Ishikawa (cell line): ENCODE results near the gene ADAT1.

ENCODE experiments used
- CEBPB ChIP-seq: IDR thresholded peaks from 2 replicates; pipeline ENCODE4 v1.6.1; 2012
- CREB1 ChIP-seq: IDR thresholded peaks from 2 replicates; pipeline ENCODE4 v1.6.1; 2012; ENCODE audit warnings: low read depth
- EGR1 ChIP-seq: IDR thresholded peaks from 2 replicates; pipeline ENCODE4 v1.6.1; 2012
- EP300 ChIP-seq: IDR thresholded peaks from 2 replicates; pipeline ENCODE4 v1.6.1; 2012; ENCODE audit warnings: borderline replicate concordance
- FOXM1 ChIP-seq: IDR thresholded peaks from 2 replicates; pipeline ENCODE4 v1.6.1; 2012; ENCODE audit warnings: low read depth, borderline replicate concordance
- MAX ChIP-seq: IDR thresholded peaks from 2 replicates; pipeline ENCODE4 v1.6.1; 2012
- NFIC ChIP-seq: IDR thresholded peaks from 2 replicates; pipeline ENCODE4 v1.6.1; 2012
- RAD21 ChIP-seq: IDR thresholded peaks from 2 replicates; pipeline ENCODE4 v1.6.1; 2012; ENCODE audit warnings: low read depth
- REST ChIP-seq: IDR thresholded peaks from 2 replicates; pipeline ENCODE4 v1.6.1; 2012; ENCODE audit warnings: low read depth, mild to moderate bottlenecking
- TAF1 ChIP-seq: IDR thresholded peaks from 2 replicates; pipeline ENCODE4 v1.6.1; 2012; ENCODE audit warnings: low read depth, mild to moderate bottlenecking
- TCF12 ChIP-seq: IDR thresholded peaks from 2 replicates; pipeline ENCODE4 v1.6.1; 2012; ENCODE audit warnings: low read depth
- TEAD4 ChIP-seq: IDR thresholded peaks from 2 replicates; pipeline ENCODE4 v1.6.1; 2012
- USF1 ChIP-seq: IDR thresholded peaks from 2 replicates; pipeline ENCODE4 v1.6.1; 2012
- YY1 ChIP-seq: IDR thresholded peaks from 2 replicates; pipeline ENCODE4 v1.6.1; 2012; ENCODE audit warnings: low read depth
- ZBTB7A ChIP-seq: IDR thresholded peaks from 2 replicates; pipeline ENCODE4 v1.6.1; 2012; ENCODE audit warnings: low read depth

Gene ADAT1

GRCh38 chr16:75629132-75629531 is 6.1 kb upstream of the ADAT1 start:
- TF ChIP-seq CREB1 = no peak
- TF ChIP-seq RAD21 = no peak
- no peak for TF ChIP-seq TCF12
- TF ChIP-seq EGR1 = no peak
- no peak for TF ChIP-seq USF1
- TF ChIP-seq MAX = no peak
- no peak for TF ChIP-seq NFIC
- TF ChIP-seq CEBPB = no peak
- TF ChIP-seq EP300 = no peak
- TF ChIP-seq TAF1 = no peak
- no peak for TF ChIP-seq FOXM1

GRCh38 chr16:75628351-75628750 is 5.3 kb upstream of the ADAT1 start:
- no peak for TF ChIP-seq NFIC
- TF ChIP-seq CEBPB = no peak
- no peak for TF ChIP-seq EGR1
- TF ChIP-seq USF1 = no peak
- TF ChIP-seq FOXM1 = no peak
- TF ChIP-seq EP300 = no peak
- TF ChIP-seq TCF12 = no peak
- TF ChIP-seq ZBTB7A = no peak
- TF ChIP-seq REST = no peak

GRCh38 chr16:75627851-75628250 is 4.8 kb upstream of the ADAT1 start:
- TF ChIP-seq RAD21 (no peak), CEBPB (no peak), TAF1 (no peak), TEAD4 (no peak), MAX (no peak), YY1 (no peak), EP300 (no peak), USF1 (no peak), TCF12 (no peak), CREB1 (no peak), REST (no peak)

- TF ChIP-seq NFIC = no peak
- TF ChIP-seq REST = no peak
- no peak for TF ChIP-seq USF1
- TF ChIP-seq YY1 = no peak
- no peak for TF ChIP-seq TEAD4
Measured at GRCh38 chr16:75626806-75627205, 3.7 kb upstream of the ADAT1 start.

GRCh38 chr16:75624921-75625334 is 1.8 kb upstream of the ADAT1 start:
- TF ChIP-seq TCF12 = no peak
- TF ChIP-seq EP300 = no peak
- no peak for TF ChIP-seq MAX
- no peak for TF ChIP-seq USF1
- TF ChIP-seq TEAD4 = no peak
- no peak for TF ChIP-seq ZBTB7A
- no peak for TF ChIP-seq FOXM1
- no peak for TF ChIP-seq RAD21
- no peak for TF ChIP-seq EGR1
- TF ChIP-seq TAF1 = no peak
- no peak for TF ChIP-seq CREB1
- TF ChIP-seq CEBPB = no peak
- no peak for TF ChIP-seq REST
- TF ChIP-seq NFIC = no peak
- TF ChIP-seq YY1 = no peak
